GM19324 (cell line): ENCODE measurements around the gene PLGRKT.
"Not testable (repeated sequence)": the region's sequence is repeated elsewhere in the genome, so short reads cannot be mapped to it uniquely, and the experiment has no call there.

Source experiments
- ATAC-seq: cut with Tn5 transposase; IDR thresholded peaks from one replicate; pipeline ENCODE4 v1.9.1; 2021; ENCODE audit warnings: mild to moderate bottlenecking, moderate library complexity; ENCODE audit not compliant: unreplicated experiment, low FRiP score

Gene PLGRKT

DNA sequence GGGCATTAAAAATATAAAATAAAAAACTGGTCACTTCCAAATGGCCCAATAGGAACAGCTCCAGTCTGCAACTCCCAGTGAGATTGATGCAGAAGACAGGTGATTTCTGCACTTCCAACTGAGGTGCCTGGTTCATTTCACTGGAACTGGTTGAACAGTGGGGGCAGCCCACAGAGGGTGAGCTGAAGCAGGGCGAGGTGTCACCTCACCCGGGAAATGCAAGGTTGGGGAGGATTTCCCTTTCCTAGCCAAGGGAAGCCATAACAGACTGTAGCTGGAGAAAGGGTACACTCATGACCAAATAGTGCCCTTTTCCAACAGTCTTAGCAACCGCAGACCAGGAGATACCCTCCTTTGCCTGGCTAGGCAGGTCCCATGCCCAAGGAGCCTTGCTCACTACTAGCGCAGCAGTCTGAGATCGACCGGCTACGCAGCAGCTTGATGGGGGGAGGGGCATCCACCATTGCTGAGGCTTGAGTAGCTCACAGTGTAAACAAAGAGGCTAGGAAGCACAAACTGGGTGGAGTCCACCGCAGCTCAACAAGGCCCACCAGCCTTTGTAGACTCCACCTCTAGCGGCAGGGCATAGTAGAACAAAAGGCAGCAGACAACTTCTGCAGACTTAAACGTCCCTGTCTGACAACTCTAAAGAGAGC is 110.7 kb downstream of the PLGRKT start:
- ATAC-seq: no peak

DNA sequence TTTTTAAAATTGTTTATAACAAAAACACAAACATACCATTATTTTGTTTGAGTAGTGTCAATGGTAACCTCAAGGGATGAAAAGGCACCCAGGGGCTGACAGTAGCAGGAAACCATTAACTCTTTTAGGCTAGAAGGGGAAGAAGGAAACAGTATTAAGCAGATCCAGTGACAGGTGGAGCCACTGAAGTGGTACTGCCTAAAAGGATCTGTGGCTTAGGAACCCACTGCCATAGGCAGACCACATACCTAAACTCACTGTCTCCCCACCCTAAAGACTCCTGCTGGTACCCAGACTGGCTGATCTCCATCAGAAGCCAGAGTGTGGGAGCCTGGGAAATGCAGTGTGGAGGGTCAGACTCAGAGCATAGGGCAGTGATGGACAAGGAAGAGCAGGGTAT is 111.5 kb downstream of the PLGRKT start:
- no peak for ATAC-seq

DNA sequence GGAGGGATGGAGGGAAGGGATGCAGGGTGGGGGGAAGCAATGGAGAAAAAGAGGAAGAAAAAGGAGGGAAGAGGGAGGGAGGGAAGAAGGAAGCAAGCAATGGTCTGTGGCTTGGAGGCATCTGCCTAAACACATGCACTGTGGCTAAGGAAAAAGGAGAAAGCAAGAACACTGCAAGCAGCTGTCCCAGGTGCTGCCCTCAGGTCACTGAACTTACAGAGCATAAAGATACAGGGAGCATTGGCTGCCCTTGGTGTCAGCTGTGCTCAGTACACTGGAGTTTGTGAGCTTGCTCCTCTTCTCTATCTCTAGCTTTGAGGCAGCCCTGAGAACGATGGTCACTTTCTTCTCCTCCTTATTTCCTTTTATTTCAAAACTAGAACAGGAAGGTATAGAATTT is 116.1 kb downstream of the PLGRKT start:
- not testable (repeated sequence) for ATAC-seq

DNA sequence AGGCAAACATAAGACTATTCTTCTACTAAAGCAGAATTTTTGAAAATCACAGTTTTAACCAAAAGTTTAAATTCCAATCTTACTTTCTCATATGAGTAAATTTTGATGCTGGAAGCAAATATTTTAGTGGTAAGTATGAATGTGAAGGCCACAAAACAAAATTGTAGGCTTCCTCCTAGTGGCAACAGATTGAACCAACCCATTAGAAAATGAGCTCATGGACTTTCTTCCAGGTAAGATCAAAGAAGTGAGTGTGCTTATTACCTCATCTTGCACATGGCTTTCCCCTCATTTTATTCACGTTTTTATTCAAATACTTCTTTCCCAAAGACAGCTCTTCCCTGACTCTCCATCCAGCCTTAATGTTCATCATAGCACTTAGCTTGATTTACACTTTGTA is 116.7 kb downstream of the PLGRKT start:
- no peak for ATAC-seq

DNA sequence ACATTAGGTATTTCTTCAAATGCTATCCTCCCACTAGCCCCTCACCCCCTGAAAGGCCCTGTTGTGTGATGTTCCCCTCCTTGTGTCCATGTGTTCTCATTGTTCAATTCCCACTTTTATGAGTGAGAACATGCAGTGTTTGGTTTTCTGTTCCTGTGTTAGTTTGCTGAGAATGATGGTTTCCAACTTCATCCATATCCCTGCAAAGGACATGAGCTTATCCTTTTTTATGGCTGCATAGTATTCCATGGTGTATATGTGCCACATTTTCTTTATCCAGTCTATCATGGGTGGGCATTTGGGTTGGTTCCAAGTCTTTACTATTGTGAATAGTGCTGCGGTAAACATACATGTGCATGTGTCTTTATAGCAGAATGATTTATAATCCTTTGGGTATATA is 121.3 kb downstream of the PLGRKT start:
- not testable (repeated sequence) for ATAC-seq

DNA sequence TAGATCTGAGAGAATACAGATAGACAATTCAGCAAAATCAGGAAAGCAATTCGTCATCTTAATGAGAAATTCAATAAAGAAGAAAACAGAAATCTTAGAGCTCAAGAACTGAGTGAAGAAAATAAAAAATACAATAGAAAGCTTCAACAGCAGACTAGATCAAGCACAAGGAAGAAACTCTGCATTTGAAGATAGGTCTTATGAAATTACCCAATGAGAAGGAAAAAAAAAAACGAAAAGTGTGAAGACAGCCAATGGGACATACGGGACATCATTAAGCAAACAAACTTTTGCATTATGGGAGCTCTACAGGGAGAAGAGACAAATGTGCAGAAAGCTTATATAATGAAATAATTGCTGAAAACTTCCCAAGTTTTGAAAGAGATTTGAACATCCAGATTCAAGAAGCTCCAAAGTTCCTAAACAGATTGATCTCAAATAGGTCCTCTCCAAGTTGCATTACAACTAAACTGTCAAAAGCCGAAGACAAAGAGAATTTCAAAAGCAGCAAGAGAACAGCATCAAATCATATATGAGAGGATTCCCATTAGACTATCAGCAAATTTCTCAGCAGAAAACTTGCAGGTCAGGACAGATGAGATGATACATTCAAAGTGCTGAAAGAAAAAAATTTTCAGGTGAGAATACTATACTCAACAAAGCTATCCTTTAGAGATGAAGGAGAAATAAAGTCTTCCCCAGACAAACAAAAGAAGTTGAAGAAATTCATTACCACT is 122.4 kb downstream of the PLGRKT start:
- no peak for ATAC-seq

DNA sequence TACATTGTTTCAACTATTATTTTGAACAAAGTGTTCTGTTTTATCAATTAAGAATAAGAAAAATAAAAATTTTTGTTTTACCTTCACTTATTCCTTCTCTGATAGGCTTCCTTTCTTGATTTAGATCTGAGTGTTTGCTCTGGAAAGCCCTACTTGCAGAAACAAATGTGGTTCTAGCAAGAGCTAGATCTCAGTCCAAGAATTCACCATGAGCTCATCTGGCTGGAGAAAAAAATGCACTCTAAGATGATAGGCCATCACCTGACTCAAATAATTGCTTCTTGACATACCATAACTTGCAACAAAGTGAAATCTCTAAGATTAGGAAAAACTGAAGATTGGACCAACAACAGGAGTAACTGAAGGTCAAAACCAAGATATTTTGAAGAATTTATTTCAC is 126.9 kb downstream of the PLGRKT start:
- ATAC-seq: no peak
